ENCODE results near the gene MYO16.
"Not testable (repeated sequence)": the region's sequence is repeated elsewhere in the genome, so short reads cannot be mapped to it uniquely, and the experiment has no call there.

The MYO16 gene

GRCh38 chr13:109036078-109036780 lies 406.8 kb downstream of the MYO16 start:
- FAIRE-seq (no peak), DNase-seq (ENCODE audit: low spot score) (no peak)

- DNase-seq (ENCODE audit: low spot score) (no peak), FAIRE-seq (no peak)
Observed at GRCh38 chr13:109043636-109044035, 414.2 kb downstream of the MYO16 start.

- FAIRE-seq (no peak), DNase-seq (ENCODE audit: low spot score) (no peak)
Observed at GRCh38 chr13:109055850-109056249, 426.4 kb downstream of the MYO16 start.

GRCh38 chr13:109058087-109058486 lies 428.7 kb downstream of the MYO16 start:
- DNase-seq (ENCODE audit: low spot score), result no peak
- FAIRE-seq, result no peak

GRCh38 chr13:109072505-109072904 lies 443.1 kb downstream of the MYO16 start:
- FAIRE-seq (no peak), DNase-seq (ENCODE audit: low spot score) (no peak)

- DNase-seq (ENCODE audit: low spot score) (no peak), FAIRE-seq (no peak)
Observed at GRCh38 chr13:109074436-109074835, 445.0 kb downstream of the MYO16 start.

GRCh38 chr13:109074853-109075252 lies 445.4 kb downstream of the MYO16 start:
- no peak for DNase-seq (ENCODE audit: low spot score)
- FAIRE-seq, result no peak

- no peak for FAIRE-seq
- no peak for DNase-seq (ENCODE audit: low spot score)
Observed at GRCh38 chr13:109087916-109088623, 458.7 kb downstream of the MYO16 start.

- no peak for FAIRE-seq
- DNase-seq (ENCODE audit: low spot score), result no peak
Observed at GRCh38 chr13:109088624-109088917, 459.2 kb downstream of the MYO16 start.

GRCh38 chr13:109090796-109091195 lies 461.4 kb downstream of the MYO16 start:
- DNase-seq (ENCODE audit: low spot score) (no peak), FAIRE-seq (no peak)

- FAIRE-seq, result no peak
- no peak for DNase-seq (ENCODE audit: low spot score)
Observed at GRCh38 chr13:109091249-109091648, 461.8 kb downstream of the MYO16 start.

- not testable (repeated sequence) for DNase-seq (ENCODE audit: low spot score); FAIRE-seq
Observed at GRCh38 chr13:109092186-109092585, 462.8 kb downstream of the MYO16 start.

- DNase-seq (ENCODE audit: low spot score) (no peak), FAIRE-seq (no peak)
Observed at GRCh38 chr13:109093998-109094397, 464.6 kb downstream of the MYO16 start.

- no peak for DNase-seq (ENCODE audit: low spot score)
- no peak for FAIRE-seq
Observed at GRCh38 chr13:109095126-109095525, 465.7 kb downstream of the MYO16 start.

- no peak for FAIRE-seq
- no peak for DNase-seq (ENCODE audit: low spot score)
Observed at GRCh38 chr13:109096101-109096500, 466.7 kb downstream of the MYO16 start.

- FAIRE-seq (no peak), DNase-seq (ENCODE audit: low spot score) (no peak)
Observed at GRCh38 chr13:109100705-109101304, 471.4 kb downstream of the MYO16 start.

GRCh38 chr13:109101550-109102144 lies 472.2 kb downstream of the MYO16 start:
- no peak for DNase-seq (ENCODE audit: low spot score)

GRCh38 chr13:109105899-109106298 lies 476.5 kb downstream of the MYO16 start:
- FAIRE-seq, result no peak
- DNase-seq (ENCODE audit: low spot score), result no peak

More at GRCh38 chr13:109101550-109102144, 472.2 kb downstream of the MYO16 start:
- no peak for FAIRE-seq

GRCh38 chr13:109110159-109110558 lies 480.7 kb downstream of the MYO16 start:
- no peak for DNase-seq (ENCODE audit: low spot score)
- no peak for FAIRE-seq

- DNase-seq (ENCODE audit: low spot score), result no peak
- FAIRE-seq, result no peak
Observed at GRCh38 chr13:109111141-109111540, 481.7 kb downstream of the MYO16 start.

- no peak for DNase-seq (ENCODE audit: low spot score)
- FAIRE-seq, result no peak
Observed at GRCh38 chr13:109113427-109113826, 484.0 kb downstream of the MYO16 start.

- no peak for FAIRE-seq
- no peak for DNase-seq (ENCODE audit: low spot score)
Observed at GRCh38 chr13:109114162-109114561, 484.8 kb downstream of the MYO16 start.
